Sigmoid colon (tissue), 7 donors: Measurements from ENCODE around the gene ATG7. TPM values are rescaled to one million over a fixed set of nuclear protein-coding genes. Genes with fewer than 3 reads are reported as not detected.

Experiments
- DNase-seq: peaks from one replicate; pipeline ENCODE4 v3.0.0-alpha.2; 2019
- H3K27ac ChIP-seq, 4 donors: fragments of 200-600 bp; sonication (generic); one replicate each; pipeline ENCODE4 v1.5.1; 2016 to 2019; ENCODE audit warnings: mild to moderate bottlenecking in 1 of 4
- H3K27me3 ChIP-seq, 3 donors: fragments of 200-600 bp; sonication (generic); one replicate each; pipeline ENCODE4 v1.5.1; 2019; ENCODE audit warnings: mild to moderate bottlenecking in 1 of 3
- H3K36me3 ChIP-seq, 4 donors: fragments of 200-600 bp; sonication (generic); one replicate each; pipeline ENCODE4 v1.5.1; 2016 to 2019
- H3K4me1 ChIP-seq, 4 donors: fragments of 200-600 bp; sonication (generic); one replicate each; pipeline ENCODE4 v1.5.1; 2017 to 2019
- H3K4me3 ChIP-seq, 4 donors: fragments of 200-600 bp; sonication (generic); one replicate each; pipeline ENCODE4 v1.5.1; 2017 to 2019; ENCODE audit warnings: mild to moderate bottlenecking in 2 of 4, moderate library complexity in 1 of 4
- H3K9me3 ChIP-seq, 4 donors: fragments of 200-600 bp in 3 of 4; sonication (generic) in 3 of 4; one replicate each; pipeline versions ENCODE4 v1.5.1 to v1.6.1; 2013 to 2019
- CTCF ChIP-seq, 4 experiments: fragments of 450-650 bp in 3 of 4; fragments of 200-600 bp in 1 of 4; IDR thresholded peaks; one replicate each; pipeline ENCODE4 v1.5.1; 2016 to 2019; ENCODE audit warnings: antibody characterized with exemption in 4 of 4, mild to moderate bottlenecking in 3 of 4, moderate library complexity in 2 of 4
- EP300 ChIP-seq, 4 donors: sonication (generic); formaldehyde crosslinking; IDR thresholded peaks; one replicate each; pipeline ENCODE4 v1.6.1; 2017; ENCODE audit warnings: antibody characterized with exemption in 4 of 4
- POLR2A ChIP-seq, 2 donors: fragments of 450-650 bp; IDR thresholded peaks; one replicate each; pipeline ENCODE4 v1.6.1; 2016; ENCODE audit warnings: antibody characterized with exemption in 2 of 2, mild to moderate bottlenecking in 2 of 2, moderate library complexity in 2 of 2
- POLR2AphosphoS5 ChIP-seq, 4 donors: sonication (generic); formaldehyde crosslinking; IDR thresholded peaks; one replicate each; pipeline ENCODE4 v1.6.1; 2017; ENCODE audit warnings: antibody characterized with exemption in 4 of 4
- WGBS, 2 donors: extraction: QIAGEN DNeasy Blood & Tissue Kit; methylation state at CpG; one replicate each; pipeline ENCODE4 v1.1.7; 2013; 5-methylcytosine and 5-hydroxymethylcytosine counted together
- intact Hi-C: fragments of 100-400 bp; cut with DNase I; formaldehyde crosslinking; loops from one replicate; pipeline ENCODE4 v1.15.1; 2023
- polyA plus RNA-seq, 3 donors: library from polyadenylated mRNA; stranded (reverse); fragments of 200-250 nt; gene quantifications; one replicate each; pipeline ENCODE4 v1.2.3, GENCODE V29; 2013
- total RNA-seq, 4 donors: library from RNA; depleted of rRNA; stranded (reverse); fragments of >200 nt; gene quantifications; one replicate each; pipeline ENCODE4 v1.1.0, GENCODE V29; 2016
- donor health status: healthy with polysubstance abuse.
- donor health status: Bipolar disorder and iron deficiency.
- donor health status: healthy.

ATG7 gene
- total and polyA plus RNA-seq, 7 donors: 12.5 to 62.9 (median 34.8) TPM

GRCh38 chr3:11384074-11384473, 111.9 kb downstream of the ATG7 start:
- Histone ChIP-seq H3K36me3 (no peaks in the 10 kb centered on the region), H3K4me1 (peaks cover 0 to 53% (median 40%) of the 10 kb centered on the region in 4 donors), H3K9me3 (no peaks in the 10 kb centered on the region), H3K4me3 (no peak overlapping the region), H3K27ac (no peak overlapping the region), H3K27me3 (no peaks in the 10 kb centered on the region)
- TF ChIP-seq EP300 (IDR thresholded peaks at IDR 0.05) (no peak), POLR2A (IDR thresholded peaks at IDR 0.05) (no peak), POLR2AphosphoS5 (IDR thresholded peaks at IDR 0.05) (no peak), CTCF (IDR thresholded peaks at IDR 0.05) (no peak)
- DNase-seq: no peak
- intact Hi-C loops: loop anchor here (10.0 kb wide), 1 partner anchor 141 kb away; no protein-coding TSS in a partner anchor
- 96 to 97% methylated on average over 2 of the region's 2 CpGs for WGBS, 2 donors

GRCh38 chr3:11385326-11385725, 113.1 kb downstream of the ATG7 start:
- TF ChIP-seq POLR2A (IDR thresholded peaks at IDR 0.05): no peak
- no peak for TF ChIP-seq CTCF (IDR thresholded peaks at IDR 0.05)
- no peak for TF ChIP-seq POLR2AphosphoS5 (IDR thresholded peaks at IDR 0.05)
- no peak for TF ChIP-seq EP300 (IDR thresholded peaks at IDR 0.05)
- no peak for DNase-seq
- Histone ChIP-seq H3K9me3 (no peaks in the 10 kb centered on the region), H3K27ac (peak overlapping the region in 2 of 4 donors; percentile 68 to 72), H3K27me3 (no peaks in the 10 kb centered on the region), H3K4me3 (no peak overlapping the region), H3K4me1 (peaks cover 0 to 43% (median 29%) of the 10 kb centered on the region in 4 donors), H3K36me3 (no peaks in the 10 kb centered on the region)
- 94 to 96% methylated on average over 1 of the region's 1 CpG for WGBS, 2 donors
- intact Hi-C loops: loop anchor here (5.0 to 10.0 kb wide), 2 partner anchors 77 to 139 kb away; no protein-coding TSS in a partner anchor

- peak overlapping the region in 2 of 4 donors; percentile 68 to 72 for H3K27ac ChIP-seq
- peaks cover 0 to 41% (median 26%) of the 10 kb centered on the region in 4 donors for H3K4me1 ChIP-seq
- intact Hi-C loops: loop anchor here (2.0 to 10.0 kb wide), 3 partner anchors 76 to 257 kb away; partner anchors contain the start of gene VGLL4
Measured at GRCh38 chr3:11385891-11386290, 113.7 kb downstream of the ATG7 start.

GRCh38 chr3:11386465-11387113, 114.4 kb downstream of the ATG7 start:
- WGBS, 2 donors: 58 to 61% methylated on average over 2 of the region's 2 CpGs
- intact Hi-C loops: loop anchor here (2.0 to 10.0 kb wide), 3 partner anchors 76 to 256 kb away; partner anchors contain the start of gene VGLL4
- peak; percentile 71 for DNase-seq
- Histone ChIP-seq H3K27ac (peak overlapping the region; percentile 43 to 72 (median 62)), H3K9me3 (no peaks in the 10 kb centered on the region), H3K4me1 (peaks cover 0 to 42% (median 31%) of the 10 kb centered on the region in 4 donors), H3K36me3 (no peaks in the 10 kb centered on the region), H3K27me3 (no peaks in the 10 kb centered on the region), H3K4me3 (no peak overlapping the region)
- TF ChIP-seq POLR2AphosphoS5 (IDR thresholded peaks at IDR 0.05) (peak in 1 of 4 donors; percentile 23), CTCF (IDR thresholded peaks at IDR 0.05) (no peak)

More at GRCh38 chr3:11385891-11386290, 113.7 kb downstream of the ATG7 start:
- TF ChIP-seq POLR2AphosphoS5 (IDR thresholded peaks at IDR 0.05) (no peak), POLR2A (IDR thresholded peaks at IDR 0.05) (no peak), CTCF (IDR thresholded peaks at IDR 0.05) (no peak), EP300 (IDR thresholded peaks at IDR 0.05) (no peak)
- 65 to 71% methylated on average over 4 of the region's 4 CpGs for WGBS, 2 donors
- H3K9me3 ChIP-seq: no peaks in the 10 kb centered on the region
- no peaks in the 10 kb centered on the region for H3K27me3 ChIP-seq
- H3K36me3 ChIP-seq: no peaks in the 10 kb centered on the region
- H3K4me3 ChIP-seq: no peak overlapping the region
- DNase-seq: no peak
